ENCODE data around the gene TMOD2.

The TMOD2 gene
- total RNA-seq, result 29.9 to 52.9 reads per million in 2 donors

- peak; percentile 37 for DNase-seq
Observed at GRCh38 chr15:51750792-51751696, at the start of gene TMOD2. Gene TMOD2, plus strand, starts transcription at chr15:51751597. Its CDS starts 14,845 bp downstream, at chr15:51766442.

- DNase-seq, result no peak
Observed at GRCh38 chr15:51702710-51703109, 48.7 kb upstream of the TMOD2 start.

- DNase-seq, result no peak
Observed at GRCh38 chr15:51706291-51706690, 45.1 kb upstream of the TMOD2 start.

GRCh38 chr15:51706926-51707608 is 44.3 kb upstream of the TMOD2 start:
- no peak for DNase-seq

GRCh38 chr15:51708013-51708412 is 43.4 kb upstream of the TMOD2 start:
- no peak for DNase-seq

GRCh38 chr15:51709031-51709430 is 42.4 kb upstream of the TMOD2 start:
- no peak for DNase-seq

- no peak for DNase-seq
Observed at GRCh38 chr15:51714162-51714561, 37.2 kb upstream of the TMOD2 start.

- no peak for DNase-seq
Observed at GRCh38 chr15:51714911-51715310, 36.5 kb upstream of the TMOD2 start.

GRCh38 chr15:51718219-51718618 is 33.2 kb upstream of the TMOD2 start:
- DNase-seq, result no peak

GRCh38 chr15:51718746-51719145 is 32.7 kb upstream of the TMOD2 start:
- DNase-seq, result no peak

- DNase-seq, result no peak
Observed at GRCh38 chr15:51720201-51720995, 31.0 kb upstream of the TMOD2 start.

- DNase-seq, result no peak
Observed at GRCh38 chr15:51721199-51721960, 30.0 kb upstream of the TMOD2 start.

- no peak for DNase-seq
Observed at GRCh38 chr15:51724199-51724598, 27.2 kb upstream of the TMOD2 start.

GRCh38 chr15:51724673-51725072 is 26.7 kb upstream of the TMOD2 start:
- no peak for DNase-seq

- no peak for DNase-seq
Observed at GRCh38 chr15:51726302-51727073, 24.9 kb upstream of the TMOD2 start.

GRCh38 chr15:51727141-51727897 is 24.1 kb upstream of the TMOD2 start:
- DNase-seq, result no peak

- DNase-seq, result peak; percentile 8
Observed at GRCh38 chr15:51731549-51732267, 19.7 kb upstream of the TMOD2 start.

- no peak for DNase-seq
Observed at GRCh38 chr15:51732646-51733045, 18.8 kb upstream of the TMOD2 start.

GRCh38 chr15:51735228-51736010 is 16.0 kb upstream of the TMOD2 start:
- DNase-seq, result peak; percentile 6
